NCI-H226 (cell line): ENCODE measurements around the gene NXPH3.
A peak's percentile ranks its signal among the peaks of the same experiment; 100 is the strongest.
"Not testable (repeated sequence)": the region's sequence is repeated elsewhere in the genome, so short reads cannot be mapped to it uniquely, and the experiment has no call there.

Experiments
- DNase-seq: peaks from one replicate; pipeline ENCODE4 v3.0.0-alpha.2; 2015

Gene NXPH3

DNA sequence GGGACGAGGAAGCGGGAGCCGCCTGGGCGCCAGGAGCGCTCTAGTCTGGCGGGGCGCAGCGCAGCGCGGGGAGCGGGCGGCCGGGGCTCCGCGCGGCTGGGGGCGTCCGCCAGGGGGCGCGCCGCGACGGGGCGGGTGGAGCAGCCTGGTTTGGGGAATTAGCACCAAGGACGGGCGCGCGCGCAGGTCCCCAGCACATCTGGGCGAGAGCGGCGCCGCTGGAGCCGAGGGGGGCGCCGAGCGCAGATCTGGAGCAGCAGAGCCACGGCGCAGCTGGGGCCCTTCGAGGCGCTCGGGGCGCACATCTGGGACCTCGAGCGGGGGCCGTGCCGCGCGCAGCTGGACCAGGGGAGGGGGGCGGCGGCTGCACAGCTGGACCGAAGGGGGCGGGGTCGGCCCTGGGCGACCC, at the start of gene NXPH3:
Gene NXPH3, plus strand, starts transcription at position 193 of the 409 bp plus-strand sequence. CDS start 349 bp downstream, outside the sequence.
- DNase-seq, result peak; percentile 47

DNA sequence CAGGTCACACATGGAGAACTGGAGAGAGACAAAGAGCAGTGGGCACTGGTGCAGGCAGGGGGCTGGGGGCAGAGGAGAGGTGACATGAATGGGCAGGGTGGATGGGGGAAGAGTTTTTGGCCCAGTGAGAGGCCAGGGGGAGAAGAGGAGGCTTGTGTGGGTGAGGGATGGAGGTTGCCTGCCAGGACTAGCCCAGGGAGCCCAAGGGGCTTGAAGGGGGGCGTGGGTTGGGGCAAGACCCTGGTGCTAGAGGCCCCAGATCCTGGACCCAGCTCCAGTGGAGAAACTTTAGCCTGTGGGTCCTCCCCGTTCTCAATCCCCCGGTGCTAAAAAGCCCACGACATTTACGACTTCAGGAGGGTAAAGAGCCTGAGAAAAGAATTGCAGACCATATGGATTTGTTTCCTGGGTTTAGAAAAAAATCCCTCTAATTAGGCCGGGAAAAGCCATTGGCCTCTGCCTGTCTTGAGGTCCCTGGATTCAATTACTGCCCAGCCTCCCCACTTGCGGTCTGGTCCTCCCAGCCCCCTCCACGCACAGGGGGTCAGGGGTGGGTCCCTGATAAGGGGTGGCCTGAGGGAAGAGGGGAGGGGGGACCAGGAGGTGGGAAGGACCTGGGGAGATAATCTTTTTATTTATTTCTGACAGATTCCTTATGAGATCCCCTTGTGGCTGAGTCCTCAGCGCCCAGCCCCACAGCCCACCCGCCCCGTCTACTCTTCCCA, 47.6 kb upstream of the NXPH3 start:
- DNase-seq, result no peak

- DNase-seq, result no peak
These were observed 46.7 kb upstream of the NXPH3 start for GRCh38 chr17:49528966-49529365.

DNA sequence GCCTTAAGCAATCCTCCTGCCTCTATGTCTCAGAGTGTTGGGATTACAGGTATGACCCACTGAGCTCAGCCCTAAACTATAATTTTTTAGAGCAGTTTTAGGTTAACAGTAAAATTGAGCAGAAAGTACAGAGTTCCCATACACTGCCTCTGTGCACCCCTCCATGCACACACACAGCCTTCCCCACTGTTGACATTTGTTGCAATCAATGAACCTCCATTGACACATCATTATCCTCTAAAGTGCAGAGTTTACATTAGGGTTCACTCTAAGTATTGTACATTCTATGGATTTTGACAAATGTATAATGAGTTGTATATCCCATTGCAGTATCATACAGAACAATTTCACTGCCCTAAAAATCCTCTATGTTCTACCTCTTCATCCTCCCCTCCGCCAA, 45.6 kb upstream of the NXPH3 start:
- DNase-seq, result no peak

GRCh38 chr17:49543860-49544259, 31.8 kb upstream of the NXPH3 start:
- no peak for DNase-seq

GRCh38 chr17:49545007-49545660, 30.5 kb upstream of the NXPH3 start:
- DNase-seq, result no peak

GRCh38 chr17:49545806-49546545, 29.7 kb upstream of the NXPH3 start:
- no peak for DNase-seq

GRCh38 chr17:49546546-49547535, 28.8 kb upstream of the NXPH3 start:
- DNase-seq, result no peak

DNA sequence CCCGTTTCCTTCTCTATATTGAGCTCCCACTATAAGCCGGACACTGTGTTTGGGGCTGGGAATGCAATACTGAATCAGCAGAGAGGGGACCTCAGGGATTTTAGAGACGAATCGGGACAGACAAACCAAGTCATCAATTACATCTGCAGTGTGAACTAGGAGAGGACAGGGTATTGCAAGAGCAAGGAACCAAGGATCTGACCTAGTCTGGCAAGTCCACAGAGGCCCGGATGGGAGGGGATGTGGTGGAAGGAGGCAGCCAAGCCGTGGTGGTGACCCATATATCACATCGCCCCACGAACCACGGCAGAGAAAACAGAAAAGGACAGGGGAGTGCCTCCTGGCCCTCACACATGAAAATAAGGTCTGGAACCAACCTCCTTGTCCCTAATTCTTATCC, 28.1 kb upstream of the NXPH3 start:
- no peak for DNase-seq

- DNase-seq, result no peak
These were observed 27.6 kb upstream of the NXPH3 start for GRCh38 chr17:49548051-49548505.

GRCh38 chr17:49548506-49549310, 27.0 kb upstream of the NXPH3 start:
- no peak for DNase-seq

GRCh38 chr17:49549311-49549605, 26.4 kb upstream of the NXPH3 start:
- no peak for DNase-seq

DNA sequence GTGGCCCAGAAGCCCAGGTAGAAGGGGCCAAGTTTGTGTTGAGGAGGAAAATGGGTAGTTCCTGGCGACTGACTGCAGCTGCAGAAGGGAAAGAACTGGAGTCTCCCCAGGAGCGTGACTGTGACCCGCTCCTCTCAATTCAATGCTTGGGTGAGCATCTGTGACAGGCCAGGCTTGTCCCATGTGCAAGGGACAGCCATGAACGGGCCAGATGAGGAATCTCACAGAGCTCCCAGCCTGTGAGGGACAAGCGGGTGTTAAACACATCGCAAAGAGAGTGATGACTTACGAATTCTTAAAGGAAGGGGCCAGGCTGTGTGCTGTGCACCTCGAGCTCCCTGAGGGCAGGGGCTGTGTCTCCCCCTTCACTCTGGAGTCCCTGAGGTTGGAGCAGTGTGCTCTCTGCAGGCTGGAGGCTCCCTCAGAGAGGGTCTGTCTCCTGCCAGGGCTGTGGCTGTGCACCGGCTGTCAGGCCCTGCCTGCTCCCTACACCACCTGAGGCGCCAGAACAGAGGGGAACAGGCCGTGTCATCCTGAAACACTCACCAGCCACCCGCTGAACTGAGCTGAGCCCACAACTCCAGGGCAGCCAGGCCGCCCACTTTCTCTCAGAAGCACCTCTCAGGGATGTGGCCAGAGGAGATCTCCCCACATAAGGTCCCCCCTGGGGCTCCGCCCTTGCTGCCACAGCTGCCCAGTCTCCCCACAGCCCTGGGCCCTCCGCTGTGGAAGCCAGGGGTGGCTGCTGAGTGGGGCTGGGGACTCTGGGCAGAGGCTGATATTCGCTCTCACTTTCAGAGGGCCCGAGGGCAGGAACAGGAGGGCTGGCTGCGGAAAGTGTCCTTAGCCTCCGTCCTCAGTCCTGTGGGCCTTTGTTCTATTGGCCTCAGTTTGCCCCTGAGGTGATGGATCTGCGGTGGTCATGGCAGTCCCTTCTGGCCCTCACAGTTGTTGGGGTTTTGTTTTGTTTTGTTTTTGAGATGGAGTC, 25.7 kb upstream of the NXPH3 start:
- DNase-seq, result no peak

GRCh38 chr17:49550764-49551163, 24.9 kb upstream of the NXPH3 start:
- DNase-seq, result not testable (repeated sequence)

DNA sequence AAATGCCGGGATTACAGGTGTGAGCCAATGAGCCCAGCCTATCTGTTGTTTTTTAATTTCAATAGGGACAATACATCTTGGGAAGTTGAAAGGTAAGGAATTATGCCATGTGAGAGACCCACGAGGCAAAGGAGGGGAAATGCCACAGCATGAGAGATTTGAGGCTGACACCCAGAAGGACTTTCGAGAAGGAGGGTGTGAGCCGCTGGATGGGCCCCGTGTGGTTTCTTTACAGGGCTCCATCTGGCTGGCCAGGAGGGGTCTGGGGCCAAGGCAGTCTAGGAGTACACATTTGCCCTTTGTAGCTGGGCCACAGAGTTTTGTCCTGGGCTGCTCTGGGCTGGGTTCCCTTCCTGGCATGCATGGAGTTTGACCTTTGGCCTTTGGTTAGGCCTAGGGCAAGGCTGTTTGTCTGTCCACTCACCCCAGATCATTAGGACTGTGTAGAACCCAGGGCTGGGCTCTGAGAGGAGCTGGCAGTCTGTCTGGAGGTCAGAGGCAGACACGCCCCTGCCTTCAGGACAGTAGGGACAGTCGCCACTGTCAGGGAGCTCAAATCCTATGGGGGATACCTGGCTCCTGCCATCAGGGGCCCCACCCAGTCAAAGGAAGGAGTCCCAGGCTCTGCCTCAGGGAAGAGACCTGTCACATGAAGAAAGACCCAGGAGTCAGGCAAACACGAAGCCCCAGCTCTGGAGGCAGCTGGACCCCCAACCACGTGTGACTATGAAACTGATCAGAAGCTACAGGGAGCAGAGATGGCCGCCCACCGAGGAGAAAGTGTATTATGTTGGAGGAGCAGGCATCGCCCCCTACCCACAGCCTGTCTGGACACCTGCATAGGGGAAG, 24.2 kb upstream of the NXPH3 start:
- DNase-seq, result no peak

GRCh38 chr17:49552070-49552751, 23.5 kb upstream of the NXPH3 start:
- DNase-seq, result no peak

GRCh38 chr17:49553676-49554335, 21.9 kb upstream of the NXPH3 start:
- DNase-seq, result no peak
